Right lobe of liver (tissue), 4 donors: ENCODE measurements around the gene SAMD11.

Experiments used
- CTCF ChIP-seq, 4 donors: fragments of 200-600 bp in 3 of 4; fragments of 450-650 bp in 1 of 4; IDR thresholded peaks; one replicate each; pipeline versions ENCODE4 v1.5.1 to v1.8.0; 2016 to 2022; ENCODE audit warnings: antibody characterized with exemption in 4 of 4, mild to moderate bottlenecking in 2 of 4
- POLR2A ChIP-seq: fragments of 450-650 bp; IDR thresholded peaks from one replicate; pipeline ENCODE4 v1.6.1; 2017; ENCODE audit warnings: antibody characterized with exemption, mild to moderate bottlenecking
- donor health status: DM: no; HTN: no; CAD: no.
- donor health status: DM: no; HTN: no; CAD: no.
- donor health status: DM: no; HTN: yes; CAD: no.

- TF ChIP-seq CTCF (IDR thresholded peaks at IDR 0.05) (no peak), POLR2A (no peak)
These were observed 27.2 kb downstream of the SAMD11 start for GRCh38 chr1:950881-951280.
